HG03039 (cell line): ENCODE measurements around the gene RIN2.
"Not testable (repeated sequence)": the region's sequence is repeated elsewhere in the genome, so short reads cannot be mapped to it uniquely, and the experiment has no call there.

Source experiments
- ATAC-seq: cut with Tn5 transposase; IDR thresholded peaks from one replicate; pipeline ENCODE4 v1.9.1; 2021; ENCODE audit warnings: mild to moderate bottlenecking, moderate library complexity; ENCODE audit not compliant: unreplicated experiment

The RIN2 gene

GRCh38 chr20:19738951-19739350, 19.1 kb upstream of the RIN2 start:
- ATAC-seq, result no peak

GRCh38 chr20:19739351-19739750, 18.7 kb upstream of the RIN2 start:
- ATAC-seq, result no peak

- ATAC-seq, result no peak
These were observed 17.5 kb upstream of the RIN2 start for GRCh38 chr20:19740512-19740911.

- no peak for ATAC-seq
These were observed 16.1 kb upstream of the RIN2 start for GRCh38 chr20:19741924-19742323.

GRCh38 chr20:19742974-19743639, 15.0 kb upstream of the RIN2 start:
- no peak for ATAC-seq

GRCh38 chr20:19743640-19743995, 14.4 kb upstream of the RIN2 start:
- no peak for ATAC-seq

- ATAC-seq, result no peak
These were observed 13.0 kb upstream of the RIN2 start for GRCh38 chr20:19745106-19745505.

- ATAC-seq, result no peak
These were observed 12.5 kb upstream of the RIN2 start for GRCh38 chr20:19745584-19745983.

GRCh38 chr20:19746396-19746795, 11.7 kb upstream of the RIN2 start:
- ATAC-seq, result no peak

GRCh38 chr20:19747903-19748302, 10.2 kb upstream of the RIN2 start:
- ATAC-seq, result no peak

GRCh38 chr20:19748681-19749080, 9.4 kb upstream of the RIN2 start:
- ATAC-seq, result no peak

GRCh38 chr20:19749618-19750071, 8.4 kb upstream of the RIN2 start:
- no peak for ATAC-seq

GRCh38 chr20:19750101-19750606, 7.9 kb upstream of the RIN2 start:
- ATAC-seq, result no peak

GRCh38 chr20:19750907-19751636, 7.0 kb upstream of the RIN2 start:
- no peak for ATAC-seq

GRCh38 chr20:19754201-19754600, 3.9 kb upstream of the RIN2 start:
- not testable (repeated sequence) for ATAC-seq

GRCh38 chr20:19756761-19757486, 1.1 kb upstream of the RIN2 start:
- no peak for ATAC-seq

- ATAC-seq, result no peak
These were observed 448 bp upstream of the RIN2 start for GRCh38 chr20:19757487-19758132.

GRCh38 chr20:19758501-19759331, 658 bp downstream of the RIN2 start:
- no peak for ATAC-seq

- no peak for ATAC-seq
These were observed 2.3 kb downstream of the RIN2 start for GRCh38 chr20:19760371-19760721.

- no peak for ATAC-seq
These were observed 3.3 kb downstream of the RIN2 start for GRCh38 chr20:19761326-19761725.
